Type B pancreatic cell (in vitro differentiated cells): ENCODE data around the gene PVALEF. TPM values are rescaled to one million over a fixed set of nuclear protein-coding genes. Genes with fewer than 3 reads are reported as not detected.

ENCODE experiments used
- DNase-seq: peaks from one replicate; pipeline ENCODE4 v3.0.0; 2021; ENCODE audit warnings: mixed read lengths; ENCODE audit not compliant: unreplicated experiment; ENCODE audit errors: extremely low spot score
- H3K27ac Mint-ChIP-seq: 2 replicates; pipeline ENCODE4 v1.8.0; 2021; ENCODE audit warnings: mild to moderate bottlenecking, mixed read lengths
- H3K27me3 Mint-ChIP-seq: 2 replicates; pipeline ENCODE4 v1.8.0; 2021; ENCODE audit warnings: mixed read lengths
- H3K36me3 Mint-ChIP-seq: 2 replicates; pipeline ENCODE4 v1.8.0; 2021; ENCODE audit warnings: mixed read lengths
- H3K4me1 Mint-ChIP-seq: one replicate; pipeline ENCODE4 v1.8.0; 2021; ENCODE audit warnings: mixed read lengths; ENCODE audit not compliant: unreplicated experiment
- H3K4me3 Mint-ChIP-seq: 2 replicates; pipeline ENCODE4 v1.8.0; 2021; ENCODE audit warnings: mild to moderate bottlenecking, mixed read lengths
- H3K9me3 Mint-ChIP-seq: 2 replicates; pipeline ENCODE4 v1.8.0; 2021; ENCODE audit warnings: mixed read lengths
- CTCF ChIP-seq: fragments of 200-600 bp; sonication (generic); conservative IDR thresholded peaks from 2 replicates; pipeline ENCODE4 v1.5.0; 2021; ENCODE audit warnings: antibody characterized with exemption, mild to moderate bottlenecking
- total RNA-seq: library from RNA; stranded (reverse); gene quantifications from 2 replicates; pipeline ENCODE4 v1.2.1, GENCODE V29; 2021; ENCODE audit warnings: low replicate concordance

PVALEF gene
- total RNA-seq, 1 donor from 2014 or later = not detected

- no peak for TF ChIP-seq CTCF
- no peak overlapping the region for H3K27ac Mint-ChIP-seq
- no peaks in the 10 kb centered on the region for H3K27me3 Mint-ChIP-seq
- no peak overlapping the region for H3K4me3 Mint-ChIP-seq
- no peaks in the 10 kb centered on the region for H3K9me3 Mint-ChIP-seq
- DNase-seq = no peak
- no peaks in the 10 kb centered on the region for H3K36me3 Mint-ChIP-seq
- H3K4me1 Mint-ChIP-seq = peaks cover 2% of the 10 kb centered on the region
Measured at GRCh38 chr17:81123052-81124048, 42.0 kb upstream of the PVALEF start.

GRCh38 chr17:81124377-81124776 is 40.9 kb upstream of the PVALEF start:
- DNase-seq = no peak
- H3K27ac Mint-ChIP-seq = no peak overlapping the region
- no peak overlapping the region for H3K4me3 Mint-ChIP-seq
- no peaks in the 10 kb centered on the region for H3K4me1 Mint-ChIP-seq
- no peaks in the 10 kb centered on the region for H3K9me3 Mint-ChIP-seq
- TF ChIP-seq CTCF = no peak
- H3K27me3 Mint-ChIP-seq = no peaks in the 10 kb centered on the region
- H3K36me3 Mint-ChIP-seq = no peaks in the 10 kb centered on the region

GRCh38 chr17:81125573-81126081 is 39.7 kb upstream of the PVALEF start:
- H3K27ac Mint-ChIP-seq = no peak overlapping the region
- H3K4me3 Mint-ChIP-seq = no peak overlapping the region
- no peaks in the 10 kb centered on the region for H3K36me3 Mint-ChIP-seq
- DNase-seq = no peak
- TF ChIP-seq CTCF = no peak
- H3K4me1 Mint-ChIP-seq = no peaks in the 10 kb centered on the region
- no peaks in the 10 kb centered on the region for H3K9me3 Mint-ChIP-seq
- H3K27me3 Mint-ChIP-seq = no peaks in the 10 kb centered on the region

DNA sequence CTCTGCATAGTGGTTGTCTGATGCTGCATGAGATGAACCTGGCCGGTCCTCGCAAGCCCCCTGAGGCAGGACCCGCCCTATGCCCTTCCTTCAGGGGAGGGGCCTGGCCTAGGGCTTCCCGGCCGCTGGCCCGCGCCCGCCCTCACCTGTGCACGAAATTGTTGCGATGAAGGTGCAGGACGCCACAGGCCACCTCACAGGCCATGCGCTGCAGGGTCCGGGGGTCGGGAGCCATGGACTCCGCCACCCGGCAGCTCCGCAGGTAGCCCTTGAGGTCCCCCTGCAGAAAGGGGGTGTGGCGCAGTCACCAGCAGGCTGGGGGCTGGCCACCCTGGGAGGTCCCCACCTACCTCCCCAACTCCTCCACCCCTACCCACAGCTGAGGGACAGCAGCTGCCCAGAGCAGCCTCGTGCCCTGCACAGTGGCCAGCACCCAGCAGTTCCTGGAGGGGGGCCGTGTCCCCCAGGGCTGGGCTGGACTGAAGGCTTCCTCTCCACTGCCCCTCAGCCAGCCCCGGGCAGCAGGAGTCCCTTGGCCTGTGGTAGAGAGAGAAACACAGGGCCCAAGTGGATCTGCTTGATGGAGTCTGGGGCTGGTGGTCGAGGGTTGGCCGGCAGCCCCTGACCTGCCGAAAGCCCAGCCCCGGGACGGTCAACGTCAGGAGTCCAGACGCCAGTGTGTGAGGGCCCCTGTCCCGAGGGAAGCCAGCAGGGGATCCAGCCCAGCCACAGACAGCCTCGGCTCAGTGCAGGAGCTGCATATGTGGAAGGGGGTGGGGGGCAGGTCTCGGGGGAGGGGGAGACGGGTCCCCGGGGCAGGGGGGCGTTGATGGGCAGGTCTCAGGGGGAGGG is 38.8 kb upstream of the PVALEF start:
- H3K36me3 Mint-ChIP-seq = no peaks in the 10 kb centered on the region
- no peak for TF ChIP-seq CTCF
- H3K4me3 Mint-ChIP-seq = no peak overlapping the region
- no peak overlapping the region for H3K27ac Mint-ChIP-seq
- no peak for DNase-seq
- H3K27me3 Mint-ChIP-seq = no peaks in the 10 kb centered on the region
- no peaks in the 10 kb centered on the region for H3K9me3 Mint-ChIP-seq
- no peaks in the 10 kb centered on the region for H3K4me1 Mint-ChIP-seq

DNA sequence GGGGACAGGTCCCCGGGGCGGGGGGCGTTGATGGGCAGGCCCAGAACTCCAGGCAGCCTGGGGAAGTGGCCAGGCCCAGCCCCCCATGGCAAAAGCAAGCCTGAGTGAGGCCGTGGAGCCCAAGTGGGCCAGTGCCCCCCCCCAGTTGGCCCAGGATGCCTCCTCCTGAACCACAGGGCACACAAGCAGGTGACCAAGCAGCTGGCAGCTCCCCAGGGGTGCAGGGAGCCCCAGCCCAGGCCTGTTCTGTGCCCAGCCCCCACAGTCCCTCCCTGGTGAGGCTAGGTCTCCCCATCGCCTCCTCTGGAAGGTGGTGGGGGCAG is 38.2 kb upstream of the PVALEF start:
- no peak for TF ChIP-seq CTCF
- Mint-ChIP-seq H3K4me3 (no peak overlapping the region), H3K9me3 (no peaks in the 10 kb centered on the region), H3K27me3 (no peaks in the 10 kb centered on the region), H3K27ac (no peak overlapping the region), H3K4me1 (no peaks in the 10 kb centered on the region), H3K36me3 (no peaks in the 10 kb centered on the region)
- no peak for DNase-seq
